CD4-positive, alpha-beta memory T cell (primary cell): ENCODE measurements around the gene ALDH1L1. TPM values are rescaled to one million over a fixed set of nuclear protein-coding genes. Genes with fewer than 3 reads are reported as not detected.

Source experiments
- CTCF ChIA-PET: fragments of 350-600 bp; sonication (Branson Sonifier 250); formaldehyde crosslinking; loops from one replicate; lab custom pipeline; 2021; ENCODE audit warnings: inconsistent platforms; ENCODE audit not compliant: partially characterized antibody; lab: Charles Lee
- POLR2A ChIA-PET: fragments of 350-600 bp; sonication (Branson Sonifier 250); formaldehyde crosslinking; loops from one replicate; lab custom pipeline; 2021; ENCODE audit not compliant: partially characterized antibody; lab: Charles Lee
- DNase-seq, 5 donors: peaks; one replicate each; pipeline versions ENCODE4 v3.0.0 to v3.0.0-alpha.2; 2020 to 2022; ENCODE audit warnings: mixed read lengths in 1 of 5
- H3K27ac ChIP-seq: one replicate; pipeline ENCODE4 v1.7.0; 2013; ENCODE audit warnings: low read depth, low read length
- H3K27me3 ChIP-seq: 2 replicates; pipeline ENCODE4 v1.7.0; 2013; ENCODE audit warnings: mild to moderate bottlenecking, low read length, moderate library complexity; ENCODE audit not compliant: insufficient read depth
- H3K36me3 ChIP-seq: 2 replicates; pipeline ENCODE4 v1.7.0; 2013; ENCODE audit warnings: mild to moderate bottlenecking, low read length, moderate library complexity; ENCODE audit not compliant: insufficient read depth
- H3K4me1 ChIP-seq: 2 replicates; pipeline ENCODE4 v1.7.0; 2013; ENCODE audit warnings: mild to moderate bottlenecking, low read length, moderate library complexity; ENCODE audit not compliant: insufficient read depth
- H3K4me3 ChIP-seq, 2 donors: one replicate each; pipeline ENCODE4 v1.7.0; 2013; ENCODE audit warnings: low read length in 2 of 2, mild to moderate bottlenecking in 1 of 2
- H3K9me3 ChIP-seq, 2 donors: one replicate each; pipeline ENCODE4 v1.7.0; 2013; ENCODE audit warnings: low read length in 2 of 2, control low read depth in 1 of 2; ENCODE audit not compliant: control insufficient read depth in 1 of 2
- H3K27ac Mint-ChIP-seq, 7 donors: one replicate each; pipeline ENCODE4 v1.8.0; 2020 to 2021; ENCODE audit warnings: mixed read lengths in 7 of 7, mild to moderate bottlenecking in 6 of 7, inconsistent platforms in 3 of 7, moderate library complexity in 3 of 7
- H3K27me3 Mint-ChIP-seq, 2 donors: one replicate each; pipeline ENCODE4 v1.8.0; 2020 to 2021; ENCODE audit warnings: mixed read lengths in 2 of 2
- H3K36me3 Mint-ChIP-seq, 2 donors: one replicate each; pipeline ENCODE4 v1.8.0; 2020 to 2021; ENCODE audit warnings: mixed read lengths in 2 of 2, inconsistent platforms in 1 of 2, mild to moderate bottlenecking in 1 of 2
- H3K4me1 Mint-ChIP-seq, 4 donors: one replicate each; pipeline ENCODE4 v1.8.0; 2020 to 2021; ENCODE audit warnings: mixed read lengths in 4 of 4, mild to moderate bottlenecking in 1 of 4
- H3K4me3 Mint-ChIP-seq, 8 donors: one replicate each; pipeline ENCODE4 v1.8.0; 2020 to 2021; ENCODE audit warnings: mixed read lengths in 8 of 8, mild to moderate bottlenecking in 7 of 8, moderate library complexity in 6 of 8, inconsistent platforms in 3 of 8
- H3K9me3 Mint-ChIP-seq, 8 donors: one replicate each; pipeline ENCODE4 v1.8.0; 2020 to 2021; ENCODE audit warnings: mixed read lengths in 8 of 8, mild to moderate bottlenecking in 5 of 8, inconsistent platforms in 3 of 8, moderate library complexity in 1 of 8
- intact Hi-C: fragments of 100-400 bp; cut with micrococcal nuclease; formaldehyde crosslinking; loops from one replicate; pipeline ENCODE4 v1.15.1; 2023
- polyA plus RNA-seq, 2 donors: library from polyadenylated mRNA; unstranded; fragments of 300-500 nt; fragmentation: Illumina TruSeq; gene quantifications; one replicate each; pipeline ENCODE4 v1.2.3, GENCODE V29; 2021
- total RNA-seq, 2 experiments: library from RNA; stranded (reverse); gene quantifications; one replicate each; pipeline ENCODE4 v1.2.3, GENCODE V29; 2021

The ALDH1L1 gene
- total and polyA plus RNA-seq, 4 experiments from 2014 or later = not detected

DNA sequence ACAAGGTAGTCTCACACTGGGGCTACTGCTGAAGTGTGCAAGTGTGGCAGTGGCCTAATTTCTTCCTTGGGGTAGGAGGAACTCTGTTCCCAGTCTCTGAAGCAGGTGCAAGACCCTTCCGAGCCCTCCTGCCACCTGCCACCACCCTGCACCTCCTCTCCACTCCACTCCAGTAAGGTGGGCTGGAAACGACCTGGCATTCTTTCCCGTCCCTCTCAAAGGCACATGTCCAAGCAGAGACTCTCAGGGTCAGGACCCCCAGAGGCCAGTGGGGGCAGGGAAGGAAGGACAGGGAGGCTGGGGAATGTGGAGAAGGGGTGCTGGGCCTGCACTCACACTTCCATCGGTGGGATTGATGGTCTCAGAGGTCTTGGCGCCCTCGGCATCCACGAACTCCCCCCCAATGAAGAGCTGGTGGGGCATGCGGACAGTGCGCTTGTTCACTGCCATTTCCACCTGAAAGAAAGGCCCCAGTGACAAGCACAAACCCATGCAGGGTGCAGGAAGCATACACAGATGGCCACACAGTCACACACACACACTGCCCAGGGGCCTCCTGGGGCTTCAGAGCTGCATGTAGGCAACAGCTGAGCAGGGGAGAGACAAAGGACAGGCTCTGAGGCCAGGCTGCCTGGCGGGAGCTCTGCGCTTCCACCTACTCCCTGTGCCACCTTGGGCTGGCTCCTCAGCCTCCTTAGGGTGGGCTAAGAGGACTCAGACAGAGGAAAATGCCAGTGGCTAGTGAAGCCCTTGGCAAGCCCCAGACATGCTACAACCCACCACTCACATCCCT is 43.8 kb downstream of the ALDH1L1 start:
- no peaks in the 10 kb centered on the region for H3K4me1 Mint-ChIP-seq
- H3K36me3 Mint-ChIP-seq = no peaks in the 10 kb centered on the region
- H3K27me3 Mint-ChIP-seq = peaks cover 17 to 23% of the 10 kb centered on the region in 2 donors
- no peaks in the 10 kb centered on the region for H3K36me3 ChIP-seq
- no peaks in the 10 kb centered on the region for H3K4me1 ChIP-seq
- no peak overlapping the region for H3K4me3 ChIP-seq
- DNase-seq = no peak
- POLR2A ChIA-PET = no interaction called here
- H3K27ac Mint-ChIP-seq = no peak overlapping the region
- H3K9me3 Mint-ChIP-seq = peaks cover 0 to 2% (median 0%) of the 10 kb centered on the region in 8 donors
- H3K9me3 ChIP-seq = no peaks in the 10 kb centered on the region
- CTCF ChIA-PET = no interaction called here
- intact Hi-C loops = no loop called here
- no peak overlapping the region for H3K27ac ChIP-seq
- H3K4me3 Mint-ChIP-seq = no peak overlapping the region
- peaks cover 7% of the 10 kb centered on the region for H3K27me3 ChIP-seq

DNA sequence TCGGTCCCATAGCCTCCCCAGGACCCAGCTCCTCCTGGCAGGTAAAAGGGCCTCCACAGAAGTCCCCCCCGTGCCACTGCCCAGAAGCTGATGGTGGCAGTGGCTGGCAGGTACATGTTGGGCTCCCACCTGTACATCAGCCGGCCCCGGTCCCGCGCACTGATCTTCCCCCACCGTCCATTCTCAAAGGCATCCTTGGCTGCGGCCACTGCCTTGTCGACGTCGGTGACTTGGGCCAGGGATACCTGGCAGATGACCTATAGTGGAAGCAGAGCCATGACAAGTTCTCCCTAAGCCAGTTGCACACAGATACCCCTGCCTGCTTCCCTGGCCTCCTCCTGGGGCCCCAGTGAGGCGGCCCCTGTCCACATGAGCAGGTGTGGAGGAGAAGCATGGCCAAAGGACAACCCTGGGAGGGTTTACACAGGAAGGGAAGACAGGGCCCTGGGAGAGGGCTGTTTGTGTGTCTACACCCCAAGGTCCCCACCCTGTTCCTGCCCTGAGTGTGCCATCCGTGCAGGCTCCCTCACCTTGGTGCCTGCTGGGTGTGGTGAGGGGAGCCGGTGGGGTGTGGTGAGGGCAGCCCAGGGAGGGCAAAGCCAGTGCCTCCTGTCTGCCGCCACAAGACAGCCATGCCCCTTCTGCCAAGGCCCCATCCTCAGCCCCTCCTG is 44.8 kb downstream of the ALDH1L1 start:
- no peak overlapping the region for H3K27ac ChIP-seq
- H3K4me3 ChIP-seq = no peak overlapping the region
- ChIA-PET CTCF (interaction anchor here (1.1 to 3.7 kb wide), 6 partner anchors 11 to 1412 kb away, joined by 3 to 14 read pairs (median 9); no protein-coding TSS in a partner anchor), POLR2A (no interaction called here)
- peaks cover 7% of the 10 kb centered on the region for H3K27me3 ChIP-seq
- no peaks in the 10 kb centered on the region for H3K36me3 ChIP-seq
- H3K4me3 Mint-ChIP-seq = no peak overlapping the region
- H3K27ac Mint-ChIP-seq = no peak overlapping the region
- H3K9me3 ChIP-seq = no peaks in the 10 kb centered on the region
- H3K36me3 Mint-ChIP-seq = no peaks in the 10 kb centered on the region
- intact Hi-C loops = no loop called here
- H3K27me3 Mint-ChIP-seq = peaks cover 17 to 20% of the 10 kb centered on the region in 2 donors
- peaks cover 0 to 2% (median 0%) of the 10 kb centered on the region in 8 donors for H3K9me3 Mint-ChIP-seq
- H3K4me1 ChIP-seq = no peaks in the 10 kb centered on the region
- DNase-seq = no peak
- no peaks in the 10 kb centered on the region for H3K4me1 Mint-ChIP-seq

DNA sequence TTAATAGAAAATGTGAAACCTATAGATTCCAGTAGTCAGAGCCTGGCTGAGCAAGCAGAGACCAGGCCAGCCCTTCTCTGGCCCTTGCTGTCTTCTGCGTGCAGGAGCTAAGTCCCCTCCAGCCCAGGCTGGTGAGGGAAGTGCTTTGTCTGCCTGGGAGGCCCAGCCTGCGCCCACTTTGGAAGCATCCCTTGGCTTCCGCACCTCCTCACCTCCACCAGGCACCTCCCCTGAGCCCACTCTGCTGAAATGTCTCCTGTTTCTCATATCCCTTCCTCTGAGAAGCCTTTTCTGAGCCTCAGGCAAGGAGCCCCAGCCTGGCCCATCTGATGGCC is 45.3 kb downstream of the ALDH1L1 start:
- POLR2A ChIA-PET = no interaction called here
- no peaks in the 10 kb centered on the region for H3K36me3 ChIP-seq
- Mint-ChIP-seq H3K27me3 (peaks cover 17 to 20% of the 10 kb centered on the region in 2 donors), H3K27ac (no peak overlapping the region), H3K36me3 (no peaks in the 10 kb centered on the region), H3K4me1 (no peaks in the 10 kb centered on the region), H3K9me3 (peaks cover 0 to 2% (median 0%) of the 10 kb centered on the region in 8 donors), H3K4me3 (no peak overlapping the region)
- CTCF ChIA-PET = interaction anchor here (1.1 to 3.7 kb wide), 6 partner anchors 11 to 1412 kb away, joined by 3 to 14 read pairs (median 9); no protein-coding TSS in a partner anchor
- no peak overlapping the region for H3K4me3 ChIP-seq
- intact Hi-C loops = no loop called here
- DNase-seq = no peak
- H3K27ac ChIP-seq = no peak overlapping the region
- peaks cover 7% of the 10 kb centered on the region for H3K27me3 ChIP-seq
- no peaks in the 10 kb centered on the region for H3K4me1 ChIP-seq
- H3K9me3 ChIP-seq = no peaks in the 10 kb centered on the region

DNA sequence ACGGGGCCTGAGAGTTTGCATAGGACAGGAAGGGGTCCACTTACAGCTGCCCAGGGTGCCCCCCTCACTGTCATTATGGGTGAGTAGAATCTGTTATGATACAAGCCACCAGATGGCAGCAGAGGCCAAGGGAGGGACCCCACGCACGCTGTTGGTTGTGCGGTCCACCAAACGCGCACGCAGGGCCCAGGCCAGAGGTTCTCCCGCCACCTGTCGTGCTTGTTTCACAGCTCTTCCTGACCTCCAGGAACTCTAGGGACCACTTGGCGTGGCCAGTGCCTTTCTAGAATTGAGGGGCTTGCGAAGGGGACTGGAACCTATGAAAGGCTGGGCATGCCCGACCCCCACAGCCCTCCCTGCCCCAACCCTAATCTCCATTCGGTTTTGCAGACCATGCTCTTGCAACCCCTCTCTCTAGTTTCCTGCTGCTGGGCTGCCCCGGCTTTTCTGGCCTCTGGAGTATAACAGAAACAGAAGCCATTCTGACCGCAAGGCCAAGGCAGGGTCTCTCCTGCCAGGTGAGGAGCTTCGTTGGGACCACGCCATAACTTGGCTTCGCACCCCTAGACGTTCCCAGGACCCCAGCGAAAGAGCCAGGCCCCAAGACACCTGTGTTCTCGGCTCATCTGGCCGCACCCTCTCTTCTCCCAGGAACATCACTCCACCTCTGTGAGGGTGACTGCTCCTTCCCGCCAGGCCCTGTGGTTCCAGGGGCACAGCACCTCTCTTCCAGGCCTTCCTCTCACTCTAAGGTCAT is 46.0 kb downstream of the ALDH1L1 start:
- Histone ChIP-seq H3K27me3 (peaks cover 7% of the 10 kb centered on the region), H3K27ac (no peak overlapping the region), H3K9me3 (no peaks in the 10 kb centered on the region), H3K4me3 (no peak overlapping the region), H3K36me3 (no peaks in the 10 kb centered on the region), H3K4me1 (no peaks in the 10 kb centered on the region)
- Mint-ChIP-seq H3K9me3 (peaks cover 0 to 2% (median 0%) of the 10 kb centered on the region in 8 donors), H3K27ac (peak overlapping the region in 1 of 7 donors; percentile 48), H3K27me3 (peaks cover 13 to 14% of the 10 kb centered on the region in 2 donors), H3K4me1 (no peaks in the 10 kb centered on the region), H3K4me3 (no peak overlapping the region), H3K36me3 (no peaks in the 10 kb centered on the region)
- DNase-seq = peak in 3 of 5 donors; percentile 22 to 36 (median 24)
- CTCF ChIA-PET = interaction anchor here (1.0 to 3.7 kb wide), 8 partner anchors 8 to 1413 kb away, joined by 3 to 14 read pairs (median 6); no protein-coding TSS in a partner anchor
- intact Hi-C loops = no loop called here
- POLR2A ChIA-PET = no interaction called here

- Mint-ChIP-seq H3K9me3 (peaks cover 0 to 2% (median 0%) of the 10 kb centered on the region in 8 donors), H3K36me3 (no peaks in the 10 kb centered on the region), H3K27me3 (peaks cover 9 to 10% of the 10 kb centered on the region in 2 donors), H3K27ac (no peak overlapping the region), H3K4me1 (no peaks in the 10 kb centered on the region), H3K4me3 (no peak overlapping the region)
- ChIA-PET CTCF (interaction anchor here (0.8 to 3.7 kb wide), 9 partner anchors 7 to 1414 kb away, joined by 3 to 14 read pairs (median 4); no protein-coding TSS in a partner anchor), POLR2A (no interaction called here)
- intact Hi-C loops = no loop called here
- DNase-seq = no peak
- no peaks in the 10 kb centered on the region for H3K4me1 ChIP-seq
- no peaks in the 10 kb centered on the region for H3K36me3 ChIP-seq
- no peak overlapping the region for H3K27ac ChIP-seq
- no peaks in the 10 kb centered on the region for H3K9me3 ChIP-seq
- no peak overlapping the region for H3K4me3 ChIP-seq
- H3K27me3 ChIP-seq = peaks cover 7% of the 10 kb centered on the region
Observed at GRCh38 chr3:126133606-126134005, 46.8 kb downstream of the ALDH1L1 start.

GRCh38 chr3:126132751-126133511 is 47.5 kb downstream of the ALDH1L1 start:
- Histone ChIP-seq H3K27ac (no peak overlapping the region), H3K4me3 (no peak overlapping the region), H3K36me3 (no peaks in the 10 kb centered on the region), H3K4me1 (no peaks in the 10 kb centered on the region), H3K9me3 (no peaks in the 10 kb centered on the region), H3K27me3 (peaks cover 7% of the 10 kb centered on the region)
- Mint-ChIP-seq H3K36me3 (no peaks in the 10 kb centered on the region), H3K4me3 (no peak overlapping the region), H3K27ac (no peak overlapping the region), H3K9me3 (no peaks in the 10 kb centered on the region), H3K4me1 (no peaks in the 10 kb centered on the region), H3K27me3 (peaks cover 6 to 8% of the 10 kb centered on the region in 2 donors)
- CTCF ChIA-PET = interaction anchor here (0.8 to 3.7 kb wide), 8 partner anchors 9 to 1414 kb away, joined by 3 to 14 read pairs (median 6); no protein-coding TSS in a partner anchor
- POLR2A ChIA-PET = no interaction called here
- DNase-seq = no peak
- intact Hi-C loops = no loop called here
